Measurements from ENCODE around the gene NOS2. TPM values are rescaled to one million over a fixed set of nuclear protein-coding genes. Genes with fewer than 3 reads are reported as not detected.
"Not testable (repeated sequence)": the region's sequence is repeated elsewhere in the genome, so short reads cannot be mapped to it uniquely, and the experiment has no call there.

NOS2 gene
- total RNA-seq, 2 donors from 2014 or later: 0.11 to 0.20 TPM

- H3K27ac ChIP-seq: no peak overlapping the region
- no peak for TF ChIP-seq CTCF (IDR thresholded peaks at IDR 0.05)
- no peaks in the 10 kb centered on the region for H3K36me3 ChIP-seq
Observed at GRCh38 chr17:27741971-27742575, 58.3 kb downstream of the NOS2 start.

GRCh38 chr17:27741361-27741861 is 58.9 kb downstream of the NOS2 start:
- Histone ChIP-seq H3K27ac (no peak overlapping the region), H3K4me3 (no peak overlapping the region), H3K9me3 (no peaks in the 10 kb centered on the region), H3K4me1 (no peaks in the 10 kb centered on the region), H3K27me3 (no peaks in the 10 kb centered on the region), H3K36me3 (no peaks in the 10 kb centered on the region)
- peak; percentile 42 for DNase-seq (ENCODE audit: low spot score)
- no peak for TF ChIP-seq CTCF (IDR thresholded peaks at IDR 0.05)

More at GRCh38 chr17:27741971-27742575, 58.3 kb downstream of the NOS2 start:
- H3K4me3 ChIP-seq: no peak overlapping the region
- H3K27me3 ChIP-seq: no peaks in the 10 kb centered on the region
- H3K4me1 ChIP-seq: no peaks in the 10 kb centered on the region
- H3K9me3 ChIP-seq: no peaks in the 10 kb centered on the region
- no peak for DNase-seq (ENCODE audit: low spot score)

- H3K4me3 ChIP-seq: not testable (repeated sequence)
- peak; percentile 1 for DNase-seq (ENCODE audit: low spot score)
Observed at GRCh38 chr17:27740541-27740940, 59.8 kb downstream of the NOS2 start.

GRCh38 chr17:27733773-27734172 is 66.6 kb downstream of the NOS2 start:
- no peak for TF ChIP-seq CTCF (IDR thresholded peaks at IDR 0.05)
- Histone ChIP-seq H3K4me3 (no peak overlapping the region), H3K27ac (no peak overlapping the region), H3K27me3 (no peaks in the 10 kb centered on the region), H3K9me3 (no peaks in the 10 kb centered on the region), H3K4me1 (no peaks in the 10 kb centered on the region), H3K36me3 (no peaks in the 10 kb centered on the region)
- no peak for DNase-seq (ENCODE audit: low spot score)

More at GRCh38 chr17:27740541-27740940, 59.8 kb downstream of the NOS2 start:
- H3K36me3 ChIP-seq, H3K9me3 ChIP-seq, H3K27me3 ChIP-seq, H3K4me1 ChIP-seq, H3K27ac ChIP-seq: not testable (repeated sequence)

GRCh38 chr17:27732746-27733145 is 67.6 kb downstream of the NOS2 start:
- H3K4me1 ChIP-seq; H3K36me3 ChIP-seq; DNase-seq (ENCODE audit: low spot score); H3K27ac ChIP-seq; H3K9me3 ChIP-seq; H3K4me3 ChIP-seq; H3K27me3 ChIP-seq: not testable (repeated sequence)

GRCh38 chr17:27725982-27726381 is 74.3 kb downstream of the NOS2 start:
- H3K27me3 ChIP-seq; H3K4me1 ChIP-seq; H3K36me3 ChIP-seq; H3K27ac ChIP-seq; DNase-seq (ENCODE audit: low spot score); H3K4me3 ChIP-seq; H3K9me3 ChIP-seq: not testable (repeated sequence)

- TF ChIP-seq CTCF (IDR thresholded peaks at IDR 0.05): no peak
- H3K36me3 ChIP-seq: no peaks in the 10 kb centered on the region
- no peak overlapping the region for H3K4me3 ChIP-seq
- no peaks in the 10 kb centered on the region for H3K27me3 ChIP-seq
- no peak for DNase-seq (ENCODE audit: low spot score)
- H3K27ac ChIP-seq: no peak overlapping the region
- H3K4me1 ChIP-seq: no peaks in the 10 kb centered on the region
- H3K9me3 ChIP-seq: no peaks in the 10 kb centered on the region
Observed at GRCh38 chr17:27721797-27722196, 78.5 kb downstream of the NOS2 start.

Other genes starting within 250 kb of the NOS2 start
- 10 to 100 TPM in 1 of 2 donors, 1 to 10 TPM in 1; 9.7 to 27.4 TPM for gene LGALS9, start 169.3 kb downstream of the NOS2 start, total RNA-seq
- gene LYRM9, start 92.8 kb upstream of the NOS2 start, total RNA-seq: 10 to 100 TPM; 13.8 to 19.5 TPM
- 10 to 100 TPM; 17.9 to 19.4 TPM for gene NLK, start 242.1 kb upstream of the NOS2 start, total RNA-seq